Measurements from ENCODE around the gene DGKD.

The DGKD gene

GRCh38 chr2:233449921-233450863 is 95.9 kb downstream of the DGKD start:
- no peak for TF ChIP-seq CTCF (IDR thresholded peaks at IDR 0.05)

- TF ChIP-seq CTCF (IDR thresholded peaks at IDR 0.05): no peak
These were observed 96.7 kb downstream of the DGKD start for GRCh38 chr2:233450864-233451575.

- no peak for TF ChIP-seq CTCF (IDR thresholded peaks at IDR 0.05)
These were observed 97.7 kb downstream of the DGKD start for GRCh38 chr2:233451950-233452349.

GRCh38 chr2:233453111-233453915 is 99.0 kb downstream of the DGKD start:
- no peak for TF ChIP-seq CTCF (IDR thresholded peaks at IDR 0.05)

- no peak for TF ChIP-seq CTCF (IDR thresholded peaks at IDR 0.05)
These were observed 99.6 kb downstream of the DGKD start for GRCh38 chr2:233453916-233454315.

- no peak for TF ChIP-seq CTCF (IDR thresholded peaks at IDR 0.05)
These were observed 100.7 kb downstream of the DGKD start for GRCh38 chr2:233455006-233455405.

- TF ChIP-seq CTCF (IDR thresholded peaks at IDR 0.05): no peak
These were observed 101.2 kb downstream of the DGKD start for GRCh38 chr2:233455491-233455890.

All from LNCAP (cell line).